ENCODE measurements around the gene AHNAK2.
"Not testable (repeated sequence)": the region's sequence is repeated elsewhere in the genome, so short reads cannot be mapped to it uniquely, and the experiment has no call there.

Gene AHNAK2

GRCh38 chr14:104897330-104898194 is 80.6 kb downstream of the AHNAK2 start:
- DNase-seq (ENCODE audit: low spot score): no peak

- no peak for DNase-seq (ENCODE audit: low spot score)
Observed at GRCh38 chr14:104895786-104896661, 82.2 kb downstream of the AHNAK2 start.

GRCh38 chr14:104895207-104895785 is 82.9 kb downstream of the AHNAK2 start:
- no peak for DNase-seq (ENCODE audit: low spot score)

GRCh38 chr14:104894331-104895206 is 83.6 kb downstream of the AHNAK2 start:
- no peak for DNase-seq (ENCODE audit: low spot score)

GRCh38 chr14:104893435-104894207 is 84.6 kb downstream of the AHNAK2 start:
- no peak for DNase-seq (ENCODE audit: low spot score)

- DNase-seq (ENCODE audit: low spot score): no peak
Observed at GRCh38 chr14:104892531-104893434, 85.4 kb downstream of the AHNAK2 start.

- DNase-seq (ENCODE audit: low spot score): no peak
Observed at GRCh38 chr14:104891664-104892530, 86.3 kb downstream of the AHNAK2 start.

- no peak for DNase-seq (ENCODE audit: low spot score)
Observed at GRCh38 chr14:104891121-104891551, 87.0 kb downstream of the AHNAK2 start.

GRCh38 chr14:104890292-104890691 is 87.9 kb downstream of the AHNAK2 start:
- not testable (repeated sequence) for DNase-seq (ENCODE audit: low spot score)

- DNase-seq (ENCODE audit: low spot score): no peak
Observed at GRCh38 chr14:104889375-104889757, 88.8 kb downstream of the AHNAK2 start.

- DNase-seq (ENCODE audit: low spot score): no peak
Observed at GRCh38 chr14:104888489-104889374, 89.4 kb downstream of the AHNAK2 start.

GRCh38 chr14:104887623-104888488 is 90.3 kb downstream of the AHNAK2 start:
- DNase-seq (ENCODE audit: low spot score): no peak

Data from GM03348 (cell line).